ENCODE results near the gene TBCK.

DNA sequence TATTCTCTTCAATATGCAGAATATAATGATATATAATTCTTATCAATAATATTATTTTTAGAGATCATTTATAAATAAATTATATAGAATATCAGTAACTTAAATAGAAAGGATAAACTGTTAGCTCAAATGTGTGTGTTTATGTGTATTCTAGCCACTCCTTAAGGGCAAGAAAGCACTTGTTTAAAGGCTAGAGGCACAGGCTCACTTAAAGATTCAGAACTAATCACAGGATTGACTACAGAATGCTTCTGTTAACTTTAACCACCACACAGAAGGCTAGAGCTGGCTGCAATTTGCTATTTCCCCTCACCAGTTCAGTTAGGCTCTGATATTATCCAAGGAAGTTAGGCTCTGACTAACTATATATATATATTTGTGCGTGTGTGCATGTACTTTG lies 69.6 kb downstream of the TBCK start:
- no peak for TF ChIP-seq HDAC2 (IDR thresholded peaks at IDR 0.05; ENCODE audit: borderline replicate concordance in 1 of 2, low read depth in 2 of 2, low read length in 2 of 2)
- no peak for TF ChIP-seq NRF1 (IDR thresholded peaks at IDR 0.05; ENCODE audit: low read depth, low read length)
- TF ChIP-seq, protein P1, sequence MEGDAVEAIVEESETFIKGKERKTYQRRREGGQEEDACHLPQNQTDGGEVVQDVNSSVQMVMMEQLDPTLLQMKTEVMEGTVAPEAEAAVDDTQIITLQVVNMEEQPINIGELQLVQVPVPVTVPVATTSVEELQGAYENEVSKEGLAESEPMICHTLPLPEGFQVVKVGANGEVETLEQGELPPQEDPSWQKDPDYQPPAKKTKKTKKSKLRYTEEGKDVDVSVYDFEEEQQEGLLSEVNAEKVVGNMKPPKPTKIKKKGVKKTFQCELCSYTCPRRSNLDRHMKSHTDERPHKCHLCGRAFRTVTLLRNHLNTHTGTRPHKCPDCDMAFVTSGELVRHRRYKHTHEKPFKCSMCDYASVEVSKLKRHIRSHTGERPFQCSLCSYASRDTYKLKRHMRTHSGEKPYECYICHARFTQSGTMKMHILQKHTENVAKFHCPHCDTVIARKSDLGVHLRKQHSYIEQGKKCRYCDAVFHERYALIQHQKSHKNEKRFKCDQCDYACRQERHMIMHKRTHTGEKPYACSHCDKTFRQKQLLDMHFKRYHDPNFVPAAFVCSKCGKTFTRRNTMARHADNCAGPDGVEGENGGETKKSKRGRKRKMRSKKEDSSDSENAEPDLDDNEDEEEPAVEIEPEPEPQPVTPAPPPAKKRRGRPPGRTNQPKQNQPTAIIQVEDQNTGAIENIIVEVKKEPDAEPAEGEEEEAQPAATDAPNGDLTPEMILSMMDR (IDR thresholded peaks at IDR 0.05; ENCODE audit: control extremely low read depth in 1 of 3, insufficient read depth in 1 of 3, low read depth in 1 of 3, low read length in 3 of 3), result no peak
- TF ChIP-seq RXRA (IDR thresholded peaks at IDR 0.05; ENCODE audit: insufficient read depth, low read depth, low read length), result no peak
- TF ChIP-seq CHD2 (IDR thresholded peaks at IDR 0.05; ENCODE audit: low read length), result no peak
- TF ChIP-seq CBX5 (IDR thresholded peaks at IDR 0.05; ENCODE audit: low read depth, low read length), result no peak
- no peak for TF ChIP-seq PHF8 (conservative IDR thresholded peaks at IDR 0.05; ENCODE audit: low read depth, low read length)
- TF ChIP-seq POLR2AphosphoS5 (IDR thresholded peaks at IDR 0.05; ENCODE audit: low read depth, low read length), result no peak
- TF ChIP-seq, protein P2, sequence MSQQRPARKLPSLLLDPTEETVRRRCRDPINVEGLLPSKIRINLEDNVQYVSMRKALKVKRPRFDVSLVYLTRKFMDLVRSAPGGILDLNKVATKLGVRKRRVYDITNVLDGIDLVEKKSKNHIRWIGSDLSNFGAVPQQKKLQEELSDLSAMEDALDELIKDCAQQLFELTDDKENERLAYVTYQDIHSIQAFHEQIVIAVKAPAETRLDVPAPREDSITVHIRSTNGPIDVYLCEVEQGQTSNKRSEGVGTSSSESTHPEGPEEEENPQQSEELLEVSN (IDR thresholded peaks at IDR 0.05), result no peak
- no peak for TF ChIP-seq EZH2 (IDR thresholded peaks at IDR 0.05; ENCODE audit: low read depth, low read length, severe bottlenecking)
- TF ChIP-seq TAF1 (IDR thresholded peaks at IDR 0.05; ENCODE audit: low read depth, low read length), result no peak
- TF ChIP-seq POLR2A (IDR thresholded peaks at IDR 0.05; ENCODE audit: control extremely low read depth in 1 of 2, low read depth in 2 of 2, low read length in 2 of 2), result no peak
- TF ChIP-seq EP300 (IDR thresholded peaks at IDR 0.05; ENCODE audit: borderline replicate concordance in 1 of 2, low read depth in 2 of 2, low read length in 2 of 2), result no peak
- no peak for TF ChIP-seq HDAC6 (IDR thresholded peaks at IDR 0.05; ENCODE audit: low read depth, low read length)
